Thyroid gland (tissue), 4 donors: Measurements from ENCODE around the gene MROH7. TPM values are rescaled to one million over a fixed set of nuclear protein-coding genes. Genes with fewer than 3 reads are reported as not detected.

ENCODE experiments used
- DNase-seq, 2 donors: peaks; one replicate each; pipeline ENCODE4 v3.0.0-alpha.2; 2019
- H3K27ac ChIP-seq, 3 donors: fragments of 200-600 bp; sonication (generic); 1 replicate in 2 of 3; 2 replicates in 1 of 3; pipeline ENCODE4 v1.5.1; 2016 to 2019; ENCODE audit warnings: mild to moderate bottlenecking in 1 of 3, moderate library complexity in 1 of 3
- H3K27me3 ChIP-seq: fragments of 200-600 bp; sonication (generic); one replicate; pipeline ENCODE4 v1.5.1; 2019
- H3K36me3 ChIP-seq, 2 donors: fragments of 200-600 bp; sonication (generic); one replicate each; pipeline ENCODE4 v1.5.1; 2016 to 2019
- H3K4me1 ChIP-seq, 2 donors: fragments of 200-600 bp; sonication (generic); one replicate each; pipeline ENCODE4 v1.5.1; 2017 to 2019
- H3K4me3 ChIP-seq, 3 donors: fragments of 200-600 bp; sonication (generic); replicated peaks in 1 of 3; 1 replicate in 2 of 3; 2 replicates in 1 of 3; pipeline ENCODE4 v1.5.1; 2016; ENCODE audit warnings: mild to moderate bottlenecking in 1 of 3
- H3K9me3 ChIP-seq: fragments of 200-600 bp; sonication (generic); one replicate; pipeline ENCODE4 v1.5.1; 2017
- CTCF ChIP-seq, 6 experiments: fragments of 200-600 bp in 3 of 6; fragments of 450-650 bp in 3 of 6; sonication (generic) in 3 of 6; IDR thresholded peaks; one replicate each; pipeline ENCODE4 v1.5.1; 2016 to 2019; ENCODE audit warnings: antibody characterized with exemption in 6 of 6, mild to moderate bottlenecking in 2 of 6, inconsistent platforms in 1 of 6, moderate library complexity in 1 of 6
- POLR2A ChIP-seq, 2 donors: fragments of 450-650 bp; IDR thresholded peaks; one replicate each; pipeline ENCODE4 v1.6.1; 2017; ENCODE audit warnings: antibody characterized with exemption in 2 of 2, mild to moderate bottlenecking in 2 of 2, moderate library complexity in 1 of 2
- WGBS, 2 donors: methylation state at CpG; one replicate each; pipeline ENCODE4 v1.1.5; 2017; 5-methylcytosine and 5-hydroxymethylcytosine counted together
- intact Hi-C: fragments of 100-400 bp; cut with DNase I; formaldehyde crosslinking; loops from one replicate; pipeline ENCODE4 v1.15.1; 2023
- total RNA-seq, 4 donors: library from RNA; depleted of rRNA; stranded (reverse); fragments of >200 nt; gene quantifications; one replicate each; pipeline ENCODE4 v1.2.3, GENCODE V29; 2016

Gene MROH7
- total RNA-seq, 4 donors from 2014 or later = 16.7 to 24.1 (median 20.8) TPM

GRCh38 chr1:54606096-54606989 lies 35.2 kb upstream of the MROH7 start:
- Histone ChIP-seq H3K27me3 (no peaks in the 10 kb centered on the region), H3K4me3 (no peak overlapping the region), H3K4me1 (no peaks in the 10 kb centered on the region), H3K36me3 (peaks cover 0 to 37% of the 10 kb centered on the region in 2 donors), H3K9me3 (no peaks in the 10 kb centered on the region), H3K27ac (no peak overlapping the region)
- DNase-seq = no peak
- TF ChIP-seq POLR2A (IDR thresholded peaks at IDR 0.05) = no peak
- TF ChIP-seq CTCF (IDR thresholded peaks at IDR 0.05) = no peak
- intact Hi-C loops = no loop called here
- WGBS, 2 donors = 91 to 96% methylated on average over 9 of the region's 9 CpGs

GRCh38 chr1:54606990-54607325 lies 34.6 kb upstream of the MROH7 start:
- no peak for DNase-seq
- TF ChIP-seq POLR2A (IDR thresholded peaks at IDR 0.05) (no peak), CTCF (IDR thresholded peaks at IDR 0.05) (no peak)

GRCh38 chr1:54607821-54608565 lies 33.6 kb upstream of the MROH7 start:
- DNase-seq = no peak
- WGBS, 2 donors = 91 to 92% methylated on average over 18 to 19 of the region's 19 CpGs
- intact Hi-C loops = no loop called here
- Histone ChIP-seq H3K4me1 (no peaks in the 10 kb centered on the region), H3K4me3 (no peak overlapping the region), H3K9me3 (no peaks in the 10 kb centered on the region), H3K27ac (no peak overlapping the region), H3K27me3 (no peaks in the 10 kb centered on the region), H3K36me3 (peaks cover 0 to 37% of the 10 kb centered on the region in 2 donors)
- TF ChIP-seq POLR2A (IDR thresholded peaks at IDR 0.05) (no peak), CTCF (IDR thresholded peaks at IDR 0.05) (no peak)

More at GRCh38 chr1:54606990-54607325, 34.6 kb upstream of the MROH7 start:
- Histone ChIP-seq H3K4me1 (no peaks in the 10 kb centered on the region), H3K36me3 (peaks cover 0 to 37% of the 10 kb centered on the region in 2 donors), H3K27ac (no peak overlapping the region), H3K9me3 (no peaks in the 10 kb centered on the region), H3K4me3 (no peak overlapping the region), H3K27me3 (no peaks in the 10 kb centered on the region)
- 90% methylated on average over 2 of the region's 13 CpGs; no CpG with 5 or more reads in 1 of the 2 donors for WGBS, 2 donors
- intact Hi-C loops = no loop called here

- WGBS, 2 donors = 91% methylated on average over 7 to 9 of the region's 9 CpGs
- H3K9me3 ChIP-seq = no peaks in the 10 kb centered on the region
- H3K4me3 ChIP-seq = no peak overlapping the region
- intact Hi-C loops = no loop called here
- DNase-seq = no peak
- no peak overlapping the region for H3K27ac ChIP-seq
- H3K4me1 ChIP-seq = no peaks in the 10 kb centered on the region
- no peaks in the 10 kb centered on the region for H3K27me3 ChIP-seq
- no peak for TF ChIP-seq POLR2A (IDR thresholded peaks at IDR 0.05)
- peaks cover 0 to 34% of the 10 kb centered on the region in 2 donors for H3K36me3 ChIP-seq
Observed at GRCh38 chr1:54608566-54609230, 32.9 kb upstream of the MROH7 start.

- H3K4me3 ChIP-seq = no peak overlapping the region
- TF ChIP-seq POLR2A (IDR thresholded peaks at IDR 0.05) (no peak), CTCF (IDR thresholded peaks at IDR 0.05) (no peak)
- H3K36me3 ChIP-seq = peaks cover 0 to 27% of the 10 kb centered on the region in 2 donors
- WGBS, 2 donors = 77 to 84% methylated on average over 10 of the region's 16 CpGs
- no peak for DNase-seq
- no peaks in the 10 kb centered on the region for H3K9me3 ChIP-seq
- intact Hi-C loops = no loop called here
- H3K27ac ChIP-seq = no peak overlapping the region
- no peaks in the 10 kb centered on the region for H3K4me1 ChIP-seq
- no peaks in the 10 kb centered on the region for H3K27me3 ChIP-seq
Observed at GRCh38 chr1:54609301-54609921, 32.2 kb upstream of the MROH7 start.
